Measurements from ENCODE around the gene ZNF516.
A peak's percentile ranks its signal among the peaks of the same experiment; 100 is the strongest.

ZNF516 gene

GRCh38 chr18:76455003-76455676 lies 39.9 kb downstream of the ZNF516 start:
- no peak for DNase-seq (ENCODE audit: low read depth in 2 of 2)

GRCh38 chr18:76454418-76454817 lies 40.6 kb downstream of the ZNF516 start:
- DNase-seq (ENCODE audit: low read depth in 2 of 2) = no peak

- no peak for DNase-seq (ENCODE audit: low read depth in 2 of 2)
These were observed 41.1 kb downstream of the ZNF516 start for GRCh38 chr18:76453932-76454331.

GRCh38 chr18:76453057-76453561 lies 41.9 kb downstream of the ZNF516 start:
- DNase-seq (ENCODE audit: low read depth in 2 of 2) = no peak

GRCh38 chr18:76452357-76452756 lies 42.7 kb downstream of the ZNF516 start:
- no peak for DNase-seq (ENCODE audit: low read depth in 2 of 2)

- no peak for DNase-seq (ENCODE audit: low read depth in 2 of 2)
These were observed 43.4 kb downstream of the ZNF516 start for GRCh38 chr18:76451396-76452331.

GRCh38 chr18:76450452-76451395 lies 44.3 kb downstream of the ZNF516 start:
- DNase-seq (ENCODE audit: low read depth in 2 of 2) = no peak

- no peak for DNase-seq (ENCODE audit: low read depth in 2 of 2)
These were observed 46.0 kb downstream of the ZNF516 start for GRCh38 chr18:76449111-76449453.

- no peak for DNase-seq (ENCODE audit: low read depth in 2 of 2)
These were observed 46.6 kb downstream of the ZNF516 start for GRCh38 chr18:76448256-76449110.

GRCh38 chr18:76447258-76447890 lies 47.7 kb downstream of the ZNF516 start:
- DNase-seq (ENCODE audit: low read depth in 2 of 2) = no peak

GRCh38 chr18:76446321-76447257 lies 48.5 kb downstream of the ZNF516 start:
- no peak for DNase-seq (ENCODE audit: low read depth in 2 of 2)

GRCh38 chr18:76445741-76446232 lies 49.3 kb downstream of the ZNF516 start:
- DNase-seq (ENCODE audit: low read depth in 2 of 2) = no peak

- peak; percentile 70 to 73 for DNase-seq (ENCODE audit: low read depth in 2 of 2)
These were observed 49.8 kb downstream of the ZNF516 start for GRCh38 chr18:76445275-76445674.

- DNase-seq (ENCODE audit: low read depth in 2 of 2) = no peak
These were observed 50.5 kb downstream of the ZNF516 start for GRCh38 chr18:76444446-76445105.

GRCh38 chr18:76443519-76444445 lies 51.3 kb downstream of the ZNF516 start:
- DNase-seq (ENCODE audit: low read depth in 2 of 2) = no peak

- DNase-seq (ENCODE audit: low read depth in 2 of 2) = no peak
These were observed 52.5 kb downstream of the ZNF516 start for GRCh38 chr18:76442413-76443171.

Measured in fibroblast of skin of left biceps (primary cell).